Stimulated activated CD8-positive, alpha-beta memory T cell treated with anti-CD3 and anti-CD28 coated beads, Interleukin-7, amount 100 ng/mL, for 48 hours (primary cell): ENCODE measurements around the gene LYRM7.

Experiments
- DNase-seq, 2 donors: peaks; one replicate each; pipeline ENCODE4 v3.0.0-alpha.2; 2020; ENCODE audit warnings: low read depth in 1 of 2; ENCODE audit errors: extremely low read depth in 1 of 2

Gene LYRM7

DNA sequence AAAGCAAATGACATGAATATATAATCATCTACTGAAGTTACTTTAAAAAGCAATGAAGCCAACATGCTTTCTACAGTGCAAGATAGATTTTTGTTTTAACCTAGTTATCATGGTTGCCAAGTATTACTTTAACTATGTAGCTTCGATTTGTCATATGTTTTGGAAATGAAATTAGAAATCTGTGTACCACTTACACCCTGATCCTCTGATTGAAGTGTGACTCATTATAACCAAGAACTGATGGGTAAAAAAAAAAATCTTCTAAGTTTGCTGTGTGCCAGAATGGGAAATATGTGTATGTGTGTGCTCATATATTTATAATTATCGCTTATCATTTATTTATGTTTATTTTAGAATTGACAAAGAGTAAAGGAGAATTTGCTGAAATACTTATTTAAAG, 84.0 kb downstream of the LYRM7 start:
- no peak for DNase-seq
